GM13977 (cell line): ENCODE results near the gene GSG1L.

ENCODE experiments used
- DNase-seq: peaks from one replicate; pipeline ENCODE4 v3.0.0; 2012; ENCODE audit warnings: low spot score
- CTCF ChIP-seq: IDR thresholded peaks from 2 replicates; pipeline ENCODE4 v1.5.1; 2012; ENCODE audit warnings: mild to moderate bottlenecking, control low read depth; ENCODE audit not compliant: insufficient read depth; ENCODE audit errors: extremely low read depth, missing control alignments
- in situ Hi-C: fragments of 300-500 bp; cut with MboI; formaldehyde crosslinking; loops from one replicate; pipeline ENCODE4 v1.12.0; 2022; ENCODE audit warnings: low sequenced_read_pairs, low pct_unique_long_range_greater_than_20kb, mixed read lengths, inconsistent platforms; ENCODE audit not compliant: unreplicated experiment

Gene GSG1L

GRCh38 chr16:27820646-27821345 is 242.7 kb downstream of the GSG1L start:
- no peak for DNase-seq
- in situ Hi-C loops = no loop called here
- TF ChIP-seq CTCF = no peak

GRCh38 chr16:27819881-27820610 is 243.5 kb downstream of the GSG1L start:
- no peak for DNase-seq
- in situ Hi-C loops = no loop called here
- no peak for TF ChIP-seq CTCF

GRCh38 chr16:27819356-27819755 is 244.2 kb downstream of the GSG1L start:
- in situ Hi-C loops = no loop called here
- TF ChIP-seq CTCF = no peak
- DNase-seq = no peak

GRCh38 chr16:27818246-27818645 is 245.3 kb downstream of the GSG1L start:
- no peak for DNase-seq
- TF ChIP-seq CTCF = no peak
- in situ Hi-C loops = no loop called here

- no peak for TF ChIP-seq CTCF
- DNase-seq = no peak
- in situ Hi-C loops = no loop called here
These were observed 246.5 kb downstream of the GSG1L start for GRCh38 chr16:27817038-27817437.

GRCh38 chr16:27816561-27816960 is 247.0 kb downstream of the GSG1L start:
- TF ChIP-seq CTCF = no peak
- DNase-seq = no peak

More at GRCh38 chr16:27816561-27816960, 247.0 kb downstream of the GSG1L start:
- in situ Hi-C loops = no loop called here
